AG04450 (cell line): ENCODE data around the gene TMEM87B. TPM values are rescaled to one million over a fixed set of nuclear protein-coding genes. Genes with fewer than 3 reads are reported as not detected.
"Not testable (repeated sequence)": the region's sequence is repeated elsewhere in the genome, so short reads cannot be mapped to it uniquely, and the experiment has no call there.

ENCODE experiments used
- CTCF ChIA-PET: fragments of 300-600, 350-600 bp; formaldehyde crosslinking; extraction: SDS; loops from one replicate; lab custom pipeline; 2022; ENCODE audit warnings: antibody characterized with exemption, inconsistent platforms; lab: Charles Lee
- POLR2A ChIA-PET: fragments of 350-600 bp; formaldehyde crosslinking; extraction: SDS; loops from one replicate; lab custom pipeline; 2021; ENCODE audit warnings: antibody characterized with exemption, inconsistent platforms; lab: Yijun Ruan, JAX
- DNase-seq: peaks from one replicate; pipeline ENCODE4 v3.0.0-alpha.2; 2011; ENCODE audit warnings: low read depth, low spot score
- H3K27ac ChIP-seq: one replicate; pipeline ENCODE4 v1.5.1; 2012; ENCODE audit warnings: low read depth, low read length, control low read depth
- H3K27me3 ChIP-seq: one replicate; pipeline ENCODE4 v1.6.0; 2012; ENCODE audit warnings: low read length; ENCODE audit not compliant: control insufficient read depth, insufficient read depth
- H3K4me3 ChIP-seq: 2 replicates; pipeline ENCODE4 v1.5.1; 2011; ENCODE audit warnings: mild to moderate bottlenecking, low read depth, low read length, control low read depth
- H3K9me3 ChIP-seq: 2 replicates; pipeline ENCODE4 v1.5.1; 2012; ENCODE audit warnings: low read length; ENCODE audit not compliant: control insufficient read depth, insufficient read depth
- CTCF ChIP-seq: IDR thresholded peaks from 2 replicates; pipeline ENCODE4 v1.5.1; 2011; ENCODE audit warnings: low read depth, low read length, control low read depth, inconsistent platforms
- polyA plus RNA-seq: library from polyadenylated mRNA; depleted of rRNA; stranded (reverse); fragments of >200 nt; gene quantifications from 2 replicates; pipeline ENCODE4 v1.2.3, GENCODE V29; 2011

Gene TMEM87B
- polyA plus RNA-seq, 1 experiment, result 24.5 TPM

DNA sequence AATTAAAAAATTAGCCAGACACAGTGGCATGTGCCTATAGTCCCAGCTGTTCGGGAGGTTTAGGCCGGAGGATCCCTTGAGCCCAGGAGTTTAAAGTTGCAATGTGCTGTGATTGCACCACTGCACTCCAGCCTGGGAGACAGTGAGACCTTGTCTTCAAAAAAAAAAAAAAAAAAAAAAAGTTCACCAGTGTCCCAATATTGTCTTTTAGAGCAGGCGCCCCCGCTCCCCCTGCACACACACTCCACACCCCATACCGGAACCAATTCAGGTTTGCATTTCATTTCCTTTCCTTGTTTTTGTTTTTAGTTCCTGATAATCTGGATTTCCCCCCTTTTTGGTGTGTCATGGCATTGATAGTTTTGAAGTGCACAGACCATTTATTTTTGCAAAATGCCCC, 10.4 kb downstream of the TMEM87B start:
- no peak overlapping the region for H3K4me3 ChIP-seq
- POLR2A ChIA-PET, result no interaction called here
- no peaks in the 10 kb centered on the region; the same call in 1 of the 2 replicates for H3K9me3 ChIP-seq
- DNase-seq, result no peak
- no peak for TF ChIP-seq CTCF
- no peaks in the 10 kb centered on the region for H3K27me3 ChIP-seq
- H3K27ac ChIP-seq, result peak overlapping the region; percentile 62
- CTCF ChIA-PET, result interaction anchor here (0.7 kb wide), 1 partner anchor 518 kb away, joined by 3 read pairs; no protein-coding TSS in a partner anchor

- Histone ChIP-seq H3K9me3 (no peaks in the 10 kb centered on the region; the same call in 1 of the 2 replicates), H3K4me3 (no peak overlapping the region), H3K27me3 (no peaks in the 10 kb centered on the region), H3K27ac (peak overlapping the region; percentile 57)
- no peak for TF ChIP-seq CTCF
- peak; percentile 67 for DNase-seq
- POLR2A ChIA-PET, result no interaction called here
- CTCF ChIA-PET, result no interaction called here
These were observed 10.9 kb downstream of the TMEM87B start for GRCh38 chr2:112065966-112066365.

- POLR2A ChIA-PET, H3K27me3 ChIP-seq, DNase-seq, H3K27ac ChIP-seq, H3K9me3 ChIP-seq, H3K4me3 ChIP-seq: not testable (repeated sequence)
- CTCF ChIA-PET, result interaction anchor here (0.9 kb wide), 1 partner anchor 19 kb away, joined by 3 read pairs; no protein-coding TSS in a partner anchor
These were observed 14.7 kb downstream of the TMEM87B start for GRCh38 chr2:112069794-112070193.

DNA sequence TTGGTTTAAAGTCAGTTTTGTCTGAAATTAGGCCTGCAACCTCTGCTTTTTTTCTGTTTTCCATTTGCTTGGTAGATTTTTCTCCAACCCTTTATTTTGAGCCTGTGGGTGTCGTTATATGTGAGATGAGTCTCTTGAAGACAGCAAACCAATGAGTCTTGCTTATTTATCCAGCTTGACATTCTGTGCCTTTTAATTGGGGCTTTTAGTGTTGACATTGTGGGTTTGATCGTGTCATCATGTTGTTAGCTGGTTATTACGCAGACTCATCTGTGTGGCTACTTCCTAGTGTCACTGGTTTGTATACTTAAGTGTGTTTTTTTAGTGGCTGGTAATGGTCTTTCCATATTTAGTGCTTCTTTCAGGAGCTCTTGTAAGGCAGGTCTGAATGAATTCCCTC, 18.8 kb downstream of the TMEM87B start:
- ChIA-PET CTCF (no interaction called here), POLR2A (no interaction called here)
- no peaks in the 10 kb centered on the region for H3K9me3 ChIP-seq
- H3K27ac ChIP-seq, result no peak overlapping the region
- no peaks in the 10 kb centered on the region for H3K27me3 ChIP-seq
- H3K4me3 ChIP-seq, result no peak overlapping the region
- DNase-seq, result no peak
- TF ChIP-seq CTCF, result no peak

DNA sequence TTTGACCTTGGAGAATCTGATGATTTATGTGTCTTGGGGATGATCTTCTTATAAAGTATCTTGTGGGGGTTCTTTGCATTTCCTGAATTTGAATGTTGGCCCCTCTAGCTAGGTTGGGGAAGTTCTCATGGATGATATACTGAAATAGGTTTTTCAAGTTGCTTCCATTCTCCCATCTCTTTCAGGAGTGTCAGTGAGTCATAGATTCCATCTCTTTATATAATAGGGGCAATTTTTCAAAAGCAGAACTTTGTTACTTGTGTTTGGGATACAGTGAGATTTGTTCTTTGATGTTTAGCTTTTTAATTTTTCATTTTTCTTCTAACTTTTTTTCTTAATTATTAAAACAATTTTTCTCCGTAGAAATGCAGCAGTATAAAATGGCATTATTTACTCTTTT, 19.4 kb downstream of the TMEM87B start:
- Histone ChIP-seq H3K9me3 (no peaks in the 10 kb centered on the region), H3K27me3 (no peaks in the 10 kb centered on the region), H3K4me3 (no peak overlapping the region), H3K27ac (no peak overlapping the region)
- TF ChIP-seq CTCF, result no peak
- CTCF ChIA-PET, result no interaction called here
- DNase-seq, result no peak
- POLR2A ChIA-PET, result interaction anchor here (0.6 kb wide), 1 partner anchor 39 kb away, joined by 4 read pairs; no protein-coding TSS in a partner anchor
